ENCODE data around the gene DNMT3A.

GRCh38 chr2:25215232-25215631 is 126.5 kb downstream of the DNMT3A start:
- TF ChIP-seq, protein P1, sequence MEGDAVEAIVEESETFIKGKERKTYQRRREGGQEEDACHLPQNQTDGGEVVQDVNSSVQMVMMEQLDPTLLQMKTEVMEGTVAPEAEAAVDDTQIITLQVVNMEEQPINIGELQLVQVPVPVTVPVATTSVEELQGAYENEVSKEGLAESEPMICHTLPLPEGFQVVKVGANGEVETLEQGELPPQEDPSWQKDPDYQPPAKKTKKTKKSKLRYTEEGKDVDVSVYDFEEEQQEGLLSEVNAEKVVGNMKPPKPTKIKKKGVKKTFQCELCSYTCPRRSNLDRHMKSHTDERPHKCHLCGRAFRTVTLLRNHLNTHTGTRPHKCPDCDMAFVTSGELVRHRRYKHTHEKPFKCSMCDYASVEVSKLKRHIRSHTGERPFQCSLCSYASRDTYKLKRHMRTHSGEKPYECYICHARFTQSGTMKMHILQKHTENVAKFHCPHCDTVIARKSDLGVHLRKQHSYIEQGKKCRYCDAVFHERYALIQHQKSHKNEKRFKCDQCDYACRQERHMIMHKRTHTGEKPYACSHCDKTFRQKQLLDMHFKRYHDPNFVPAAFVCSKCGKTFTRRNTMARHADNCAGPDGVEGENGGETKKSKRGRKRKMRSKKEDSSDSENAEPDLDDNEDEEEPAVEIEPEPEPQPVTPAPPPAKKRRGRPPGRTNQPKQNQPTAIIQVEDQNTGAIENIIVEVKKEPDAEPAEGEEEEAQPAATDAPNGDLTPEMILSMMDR (IDR thresholded peaks at IDR 0.05; ENCODE audit: borderline replicate concordance, extremely low read depth, low read length, poor library complexity, severe bottlenecking): no peak
- no peak for TF ChIP-seq EZH2 (IDR thresholded peaks at IDR 0.05; ENCODE audit: borderline replicate concordance, low read depth, low read length, severe bottlenecking)

Data from DND-41 (cell line).